CD14-positive monocyte (primary cell): ENCODE results near the gene TSC22D1. TPM values are rescaled to one million over a fixed set of nuclear protein-coding genes. Genes with fewer than 3 reads are reported as not detected.

ENCODE experiments used
- DNase-seq, 3 donors: peaks; one replicate each; pipeline ENCODE4 v3.0.0-alpha.2; 2011 to 2022
- H2AFZ ChIP-seq: 2 replicates; pipeline ENCODE4 v1.6.0; 2012; ENCODE audit warnings: mild to moderate bottlenecking, low read depth, low read length, inconsistent platforms; ENCODE audit not compliant: insufficient read depth, poor library complexity, severe bottlenecking
- H3K27ac ChIP-seq, 2 donors: 1 replicate in 1 of 2; 2 replicates in 1 of 2; pipeline ENCODE4 v1.5.1; 2012 to 2013; ENCODE audit warnings: low read length in 2 of 2, control low read depth in 1 of 2, inconsistent platforms in 1 of 2, low read depth in 1 of 2, mild to moderate bottlenecking in 1 of 2
- H3K27me3 ChIP-seq, 2 donors: one replicate each; pipeline versions ENCODE4 v1.6.0 to v1.6.1; 2011 to 2013; ENCODE audit warnings: low read length in 2 of 2; ENCODE audit not compliant: control insufficient read depth in 2 of 2, insufficient read depth in 2 of 2
- H3K36me3 ChIP-seq, 2 donors: replicated peaks in 1 of 2; 1 replicate in 1 of 2; 2 replicates in 1 of 2; pipeline versions ENCODE4 v1.5.1 to v1.6.1; 2012 to 2013; ENCODE audit warnings: low read length in 2 of 2, control low read depth in 1 of 2, inconsistent platforms in 1 of 2, mild to moderate bottlenecking in 1 of 2; ENCODE audit not compliant: insufficient read depth in 2 of 2, control insufficient read depth in 1 of 2
- H3K4me1 ChIP-seq, 2 donors: 1 replicate in 1 of 2; 2 replicates in 1 of 2; pipeline versions ENCODE4 v1.5.1 to v1.6.1; 2012 to 2013; ENCODE audit warnings: low read length in 2 of 2, control low read depth in 1 of 2, inconsistent platforms in 1 of 2, mild to moderate bottlenecking in 1 of 2, moderate library complexity in 1 of 2; ENCODE audit not compliant: insufficient read depth in 2 of 2, control insufficient read depth in 1 of 2
- H3K4me2 ChIP-seq: replicated peaks from 2 replicates; pipeline ENCODE3; 2012; ENCODE audit warnings: low read length, moderate library complexity, mild to moderate bottlenecking; ENCODE audit not compliant: poor library complexity, severe bottlenecking; ENCODE audit errors: extremely low read depth
- H3K4me3 ChIP-seq, 3 experiments: fragments of 200-600 bp in 1 of 3; sonication (generic) in 1 of 3; replicated peaks in 1 of 3; 1 replicate in 2 of 3; 2 replicates in 1 of 3; pipeline ENCODE4 v1.5.1; 2011 to 2013; ENCODE audit warnings: low read length in 3 of 3, mild to moderate bottlenecking in 3 of 3, control low read depth in 2 of 3, low read depth in 2 of 3, inconsistent platforms in 1 of 3, moderate library complexity in 1 of 3
- H3K79me2 ChIP-seq: 2 replicates; pipeline ENCODE4 v1.6.0; 2012; ENCODE audit warnings: mild to moderate bottlenecking, control low read depth, inconsistent platforms, low read length, moderate library complexity; ENCODE audit not compliant: insufficient read depth
- H3K9ac ChIP-seq: 2 replicates; pipeline ENCODE4 v1.6.0; 2017; ENCODE audit warnings: low read length, mild to moderate bottlenecking; ENCODE audit not compliant: insufficient read depth, poor library complexity, severe bottlenecking
- H3K9me3 ChIP-seq, 2 donors: replicated peaks in 1 of 2; 1 replicate in 1 of 2; 2 replicates in 1 of 2; pipeline versions ENCODE4 v1.5.1 to v1.6.1; 2012 to 2013; ENCODE audit warnings: low read length in 2 of 2, control low read depth in 1 of 2; ENCODE audit not compliant: control insufficient read depth in 1 of 2, insufficient read depth in 1 of 2
- H4K20me1 ChIP-seq: 2 replicates; pipeline ENCODE4 v1.6.0; 2012; ENCODE audit warnings: mild to moderate bottlenecking, low read length, control low read depth, moderate library complexity; ENCODE audit not compliant: insufficient read depth
- H3K27ac Mint-ChIP-seq, 7 donors: one replicate each; pipeline ENCODE4 v1.8.0; 2020; ENCODE audit warnings: mild to moderate bottlenecking in 7 of 7, mixed read lengths in 7 of 7, moderate library complexity in 6 of 7, inconsistent platforms in 2 of 7
- H3K27me3 Mint-ChIP-seq, 3 donors: one replicate each; pipeline ENCODE4 v1.8.0; 2021 to 2022; ENCODE audit warnings: low read depth in 3 of 3, mild to moderate bottlenecking in 3 of 3, mixed read lengths in 3 of 3, moderate library complexity in 3 of 3, inconsistent platforms in 1 of 3
- H3K36me3 Mint-ChIP-seq, 2 donors: one replicate each; pipeline ENCODE4 v1.8.0; 2020; ENCODE audit warnings: mixed read lengths in 2 of 2, inconsistent platforms in 1 of 2, mild to moderate bottlenecking in 1 of 2
- H3K4me1 Mint-ChIP-seq: one replicate; pipeline ENCODE4 v1.8.0; 2020; ENCODE audit warnings: mild to moderate bottlenecking, mixed read lengths
- H3K4me3 Mint-ChIP-seq, 2 donors: one replicate each; pipeline ENCODE4 v1.8.0; 2020; ENCODE audit warnings: mild to moderate bottlenecking in 2 of 2, mixed read lengths in 2 of 2, moderate library complexity in 1 of 2
- H3K9me3 Mint-ChIP-seq, 7 donors: one replicate each; pipeline ENCODE4 v1.8.0; 2020 to 2022; ENCODE audit warnings: mixed read lengths in 7 of 7, mild to moderate bottlenecking in 6 of 7, moderate library complexity in 6 of 7, inconsistent platforms in 2 of 7
- CTCF ChIP-seq: fragments of 200-600 bp; IDR thresholded peaks from one replicate; pipeline ENCODE4 v1.8.0; 2022; ENCODE audit warnings: antibody characterized with exemption, mild to moderate bottlenecking
- WGBS: methylation state at CpG from one replicate; pipeline ENCODE4 v1.1.5; 2013; ENCODE audit warnings: missing lambda C conversion rate; ENCODE audit not compliant: insufficient coverage; 5-methylcytosine and 5-hydroxymethylcytosine counted together
- intact Hi-C, 2 donors: fragments of 100-400 bp; cut with micrococcal nuclease; formaldehyde crosslinking; loops; one replicate each; pipeline versions ENCODE4 v1.15.0 to v1.15.1; 2023
- polyA plus RNA-seq, 3 donors: library from polyadenylated mRNA; depleted of rRNA in 1 of 3; unstranded in 2 of 3; stranded (reverse) in 1 of 3; fragments of 300-500 nt in 2 of 3; fragments of >200 nt in 1 of 3; fragmentation: Illumina TruSeq in 2 of 3; gene quantifications; 1 replicate in 2 of 3; 2 replicates in 1 of 3; pipeline ENCODE4 v1.2.3, GENCODE V29; 2012 to 2021

The TSC22D1 gene
- polyA plus RNA-seq, 3 donors: 1.9 to 10.4 (median 3.1) TPM

DNA sequence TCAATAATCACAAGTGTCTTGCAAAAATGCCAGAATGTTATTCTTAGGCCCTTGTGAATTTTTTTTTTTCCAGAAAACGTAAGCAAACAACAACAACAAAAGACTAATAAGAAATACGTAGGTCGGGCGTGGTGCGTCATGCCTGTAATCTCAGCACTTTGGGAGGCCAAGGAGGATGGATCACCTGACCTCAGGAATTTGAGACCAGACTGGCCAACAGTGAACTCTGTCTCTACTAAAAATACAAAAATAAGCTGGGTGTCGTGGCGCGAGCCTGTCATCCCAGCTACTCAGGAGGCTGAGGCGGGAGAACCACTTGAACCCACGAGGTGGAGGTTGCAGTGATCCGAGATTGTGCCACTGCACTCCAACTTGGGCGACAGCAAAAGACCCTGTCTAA is 20.9 kb downstream of the TSC22D1 start:
- Histone ChIP-seq H3K4me2 (no peak overlapping the region), H4K20me1 (no peaks in the 10 kb centered on the region), H3K9ac (no peak overlapping the region), H3K27ac (no peak overlapping the region), H3K4me3 (no peak overlapping the region), H2AFZ (no peak overlapping the region), H3K9me3 (no peaks in the 10 kb centered on the region), H3K4me1 (no peaks in the 10 kb centered on the region), H3K79me2 (no peaks in the 10 kb centered on the region), H3K27me3 (no peaks in the 10 kb centered on the region), H3K36me3 (no peaks in the 10 kb centered on the region)
- Mint-ChIP-seq H3K4me1 (no peaks in the 10 kb centered on the region), H3K4me3 (no peak overlapping the region), H3K27ac (no peak overlapping the region), H3K27me3 (no peaks in the 10 kb centered on the region), H3K36me3 (peaks cover 0 to 16% of the 10 kb centered on the region in 2 donors), H3K9me3 (no peaks in the 10 kb centered on the region)
- no peak for TF ChIP-seq CTCF
- WGBS: 70% methylated on average over 2 of the region's 12 CpGs
- DNase-seq: no peak
- intact Hi-C loops: no loop called here

DNA sequence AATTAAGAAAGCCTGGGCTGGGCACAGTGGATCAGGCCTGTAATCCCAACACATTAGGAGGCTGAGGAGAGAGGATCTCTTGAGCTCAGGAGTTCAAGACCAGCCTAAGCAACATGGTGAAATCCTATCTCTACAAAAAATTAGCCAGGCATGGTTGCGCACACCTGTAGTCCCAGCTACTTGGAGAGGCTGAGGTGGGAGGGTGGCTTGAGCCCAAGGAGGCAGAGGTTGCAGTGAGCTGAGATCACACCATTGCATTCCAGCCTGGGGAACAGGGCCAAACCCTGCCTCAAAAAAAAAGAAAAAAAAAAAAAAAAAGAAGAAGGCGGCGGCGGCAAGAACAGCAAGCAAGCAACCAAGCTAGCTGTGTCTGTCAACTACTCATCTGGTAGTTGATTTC is 26.7 kb downstream of the TSC22D1 start:
- no CpG with 5 or more reads among the region's 4 CpGs for WGBS
- TF ChIP-seq CTCF: no peak
- Histone ChIP-seq H4K20me1 (no peaks in the 10 kb centered on the region), H3K9ac (no peak overlapping the region), H3K4me1 (no peaks in the 10 kb centered on the region), H3K4me2 (no peak overlapping the region), H3K36me3 (no peaks in the 10 kb centered on the region), H3K9me3 (no peaks in the 10 kb centered on the region), H3K79me2 (no peaks in the 10 kb centered on the region), H3K27me3 (no peaks in the 10 kb centered on the region), H3K27ac (no peak overlapping the region), H3K4me3 (no peak overlapping the region), H2AFZ (no peak overlapping the region)
- no peaks in the 10 kb centered on the region for H3K27me3 Mint-ChIP-seq
- no peak for DNase-seq
- H3K4me1 Mint-ChIP-seq: peaks cover 2% of the 10 kb centered on the region
- H3K27ac Mint-ChIP-seq: no peak overlapping the region
- intact Hi-C loops: no loop called here
- peaks cover 0 to 5% of the 10 kb centered on the region in 2 donors for H3K36me3 Mint-ChIP-seq
- no peaks in the 10 kb centered on the region for H3K9me3 Mint-ChIP-seq
- H3K4me3 Mint-ChIP-seq: no peak overlapping the region
